SIG-M5 treated with dmso at 0.1 percent for 504 hours (cell line): ENCODE measurements around the gene KXD1.
"Not testable (repeated sequence)": the region's sequence is repeated elsewhere in the genome, so short reads cannot be mapped to it uniquely, and the experiment has no call there.

Experiments used
- DNase-seq: peaks from one replicate; lab custom pipeline; 2025; ENCODE audit not compliant: unreplicated experiment; lab: John Stamatoyannopoulos, UW

The KXD1 gene, protein sequence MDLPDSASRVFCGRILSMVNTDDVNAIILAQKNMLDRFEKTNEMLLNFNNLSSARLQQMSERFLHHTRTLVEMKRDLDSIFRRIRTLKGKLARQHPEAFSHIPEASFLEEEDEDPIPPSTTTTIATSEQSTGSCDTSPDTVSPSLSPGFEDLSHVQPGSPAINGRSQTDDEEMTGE

DNA sequence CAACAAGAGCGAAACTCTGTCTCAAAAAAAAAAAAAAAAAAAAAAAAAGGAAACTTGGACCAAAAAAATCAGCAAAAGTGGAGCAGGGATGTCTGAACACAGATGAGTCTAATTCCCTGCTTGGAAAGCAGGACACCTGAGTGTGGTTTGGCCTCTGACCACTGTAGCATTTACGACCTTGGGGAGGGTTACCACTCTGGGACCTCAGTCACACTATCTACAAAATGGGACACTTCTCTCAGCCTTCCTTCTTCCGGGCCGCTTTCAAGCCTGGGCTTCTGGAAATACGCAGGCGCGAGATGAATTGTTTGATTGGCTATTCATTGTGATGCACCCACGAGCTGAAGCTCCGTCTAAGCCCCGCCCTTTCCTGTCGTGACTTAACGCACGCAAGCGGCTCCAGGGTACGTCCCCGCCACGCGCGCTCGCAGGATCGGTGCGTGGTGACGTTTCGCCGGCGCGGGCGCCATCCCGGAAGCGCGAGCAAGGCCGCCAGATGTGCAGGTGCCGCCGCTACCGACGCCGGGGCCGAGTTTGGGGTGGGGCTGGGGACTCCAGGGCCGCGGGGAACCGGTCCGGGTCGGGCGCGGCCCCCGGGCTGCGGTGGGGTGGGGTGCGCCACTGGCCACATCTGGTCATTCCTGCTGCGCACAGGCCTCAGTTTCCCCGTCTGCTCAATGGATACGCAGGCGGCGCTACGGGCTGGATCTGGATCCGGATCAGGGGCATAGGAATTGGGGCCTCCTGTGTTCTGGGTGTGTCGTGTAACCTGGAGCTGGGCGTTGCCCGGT, at the start of gene KXD1:
Gene KXD1, plus strand, starts transcription at position 460 of the 791 bp plus-strand sequence. CDS start 4,187 bp downstream, outside the sequence.
- peak; percentile 98 for DNase-seq

DNA sequence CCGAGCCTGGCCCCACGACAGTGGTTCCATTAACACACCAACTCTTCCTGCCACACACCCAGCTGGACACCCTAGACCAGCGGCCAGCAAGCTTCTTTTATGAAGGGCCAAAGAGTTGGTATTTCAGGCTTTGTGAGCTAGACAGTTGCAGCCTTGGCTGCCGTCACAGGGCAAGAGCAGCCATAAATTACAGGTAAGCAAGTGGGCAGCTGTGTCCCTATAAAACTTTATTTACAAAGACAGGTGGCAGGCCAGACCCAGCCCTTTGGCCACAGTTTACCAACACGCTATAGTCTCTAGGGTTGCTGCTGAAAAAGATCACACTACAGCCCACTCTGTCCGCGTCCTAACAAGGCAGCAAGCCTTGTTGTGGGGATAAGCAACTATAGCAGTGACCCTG, 49.1 kb upstream of the KXD1 start:
- DNase-seq: no peak

- no peak for DNase-seq
These were observed 47.5 kb upstream of the KXD1 start for GRCh38 chr19:18510216-18510615.

DNA sequence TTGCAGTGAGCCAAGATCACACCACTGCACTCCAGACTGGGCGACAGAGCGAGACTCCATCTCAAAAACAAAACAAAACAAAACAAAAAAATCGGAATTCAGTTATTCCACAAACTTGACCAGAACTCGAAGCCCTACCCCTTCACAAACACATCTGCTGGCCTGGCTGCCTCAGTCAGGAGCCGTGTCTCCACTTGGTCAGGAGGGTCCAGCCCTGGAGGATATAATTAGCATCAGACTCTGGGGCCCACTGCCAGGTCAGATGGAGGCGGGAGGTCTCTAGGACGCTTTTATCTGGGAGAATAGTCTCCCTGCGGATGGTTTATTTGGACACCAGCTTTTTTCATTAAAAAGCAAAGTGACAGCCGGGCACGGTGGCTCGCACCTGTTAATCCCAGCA, 43.8 kb upstream of the KXD1 start:
- no peak for DNase-seq

- DNase-seq: peak; percentile 64
These were observed 42.6 kb upstream of the KXD1 start for GRCh38 chr19:18514800-18515682.

- no peak for DNase-seq
These were observed 41.7 kb upstream of the KXD1 start for GRCh38 chr19:18515959-18516358.

DNA sequence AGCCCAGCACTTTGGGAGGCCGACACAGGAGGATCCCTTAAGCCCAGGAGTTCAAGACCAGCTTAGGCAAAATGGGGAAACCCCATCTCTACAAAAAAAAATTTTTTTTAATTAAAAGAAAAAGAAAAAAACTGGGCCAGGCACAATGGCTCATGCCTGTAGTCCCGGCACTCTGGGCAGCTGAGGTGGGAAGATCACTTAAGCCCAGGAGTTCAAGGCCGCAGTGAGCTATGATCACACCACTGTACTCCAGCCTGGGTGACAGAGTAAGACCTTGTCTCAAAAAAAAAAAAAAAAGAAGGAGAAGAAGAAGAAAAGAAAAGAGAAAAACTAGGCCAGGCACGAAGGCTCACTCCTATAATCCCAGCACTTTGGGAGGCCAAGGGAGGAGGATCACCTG, 40.1 kb upstream of the KXD1 start:
- no peak for DNase-seq

GRCh38 chr19:18518639-18519038, 39.0 kb upstream of the KXD1 start:
- DNase-seq: no peak

DNA sequence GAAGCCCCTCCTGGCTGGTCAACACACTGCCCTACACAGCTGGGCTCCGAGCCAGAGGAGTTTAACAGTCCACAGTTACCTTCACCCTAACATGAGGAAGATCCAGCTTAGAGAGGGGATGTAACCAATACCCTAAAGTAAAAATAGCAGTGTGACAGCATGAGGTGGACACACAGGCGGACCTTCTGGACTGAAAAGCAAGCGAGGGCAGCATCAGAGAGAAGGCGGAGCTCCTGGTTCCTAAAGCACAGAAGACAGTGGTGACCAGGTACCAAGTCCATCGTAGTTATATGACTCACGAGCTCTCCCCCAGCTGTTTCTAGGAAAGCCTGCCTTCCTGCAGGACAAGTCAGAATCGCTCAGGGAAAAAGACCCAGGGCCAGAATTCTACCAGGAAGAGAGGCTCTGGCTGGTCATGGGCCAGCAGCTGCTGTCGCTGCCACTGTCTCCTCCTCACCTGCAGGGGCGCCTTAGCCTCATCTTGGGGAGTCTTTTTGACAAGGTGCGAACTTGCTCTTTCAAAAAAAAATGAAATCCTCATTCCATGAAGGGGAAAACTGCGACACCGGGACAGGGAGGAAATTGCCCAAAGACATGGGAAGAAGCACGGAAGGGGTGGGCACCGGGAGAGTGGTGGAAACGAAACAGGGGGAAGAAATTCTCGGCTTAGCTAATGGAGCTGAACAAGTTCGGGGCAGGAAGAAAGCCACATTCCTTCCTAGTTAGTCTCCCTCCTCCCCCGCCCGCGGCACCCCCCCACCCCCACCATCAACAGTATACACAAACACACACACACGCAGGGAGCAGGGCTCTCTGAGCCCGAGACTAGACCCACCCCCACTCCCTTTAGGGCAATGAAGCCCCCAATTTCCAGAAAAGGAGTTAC, 37.5 kb upstream of the KXD1 start:
- DNase-seq: peak; percentile 54

DNA sequence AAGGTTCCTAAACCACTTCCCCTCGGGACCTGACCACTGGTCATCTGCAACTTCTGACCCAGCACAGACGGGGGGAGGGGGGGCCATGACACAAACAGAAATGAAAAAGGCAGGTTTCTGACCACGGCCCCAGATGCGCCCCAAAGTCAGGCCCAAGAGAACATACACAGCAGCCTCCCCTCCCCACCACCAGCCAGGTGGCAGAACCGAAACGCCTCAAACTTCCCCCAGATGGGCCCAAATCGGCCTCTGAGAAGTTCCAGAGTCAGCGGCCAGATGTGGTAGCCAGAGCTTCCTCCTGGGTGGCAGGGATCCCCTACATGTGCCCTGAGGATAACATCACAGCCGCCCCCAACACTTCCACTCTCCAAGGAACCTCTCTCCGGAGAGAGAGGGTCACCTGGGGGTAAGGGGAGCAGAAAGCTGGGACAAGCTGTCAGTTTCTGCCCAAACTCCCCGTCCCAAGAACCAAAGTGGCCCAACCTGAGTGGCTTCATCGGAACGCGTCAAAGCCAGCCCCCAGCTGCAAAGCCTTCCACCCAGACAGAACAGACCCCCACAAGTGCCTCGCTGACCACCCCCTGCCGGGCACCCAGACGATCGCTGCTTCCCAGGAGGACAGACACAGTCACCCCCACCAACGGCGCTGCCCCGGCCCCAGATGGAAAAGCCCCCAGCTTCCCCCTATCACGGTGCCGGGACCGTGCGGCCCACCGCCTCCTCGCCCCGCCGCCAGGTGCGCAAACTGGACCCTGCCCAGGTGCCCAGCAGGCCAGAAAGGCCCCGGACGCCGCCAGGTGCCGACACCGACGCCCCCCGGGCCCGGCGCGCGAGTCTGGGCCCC, 36.6 kb upstream of the KXD1 start:
- DNase-seq: no peak

DNA sequence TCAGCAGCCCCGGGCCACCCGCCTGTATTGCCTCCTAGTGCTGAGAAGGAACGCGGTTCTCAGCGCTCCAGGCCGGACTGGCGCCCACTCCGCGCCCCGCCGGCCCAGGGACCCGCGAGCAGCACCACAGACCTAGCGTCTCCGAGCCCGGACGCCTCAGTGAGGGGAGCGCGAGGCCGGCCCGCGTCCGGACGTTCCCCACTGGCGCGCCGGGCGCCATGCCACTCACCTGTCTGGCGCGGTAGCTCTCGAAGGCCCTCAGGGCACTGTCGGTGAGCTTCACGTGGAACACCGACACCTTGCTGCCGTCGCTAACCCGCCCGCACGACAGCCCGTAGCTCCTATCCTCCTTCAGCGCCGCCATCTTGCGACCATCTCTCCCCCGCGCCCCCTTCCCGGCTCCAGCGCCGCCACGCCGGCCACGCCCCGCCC, 36.0 kb upstream of the KXD1 start, which contains the start of gene ELL:
Gene ELL, minus strand, starts transcription at position 379 of the 432 bp plus-strand sequence. Its CDS starts 15 bp downstream, at position 364.
- no peak for DNase-seq

DNA sequence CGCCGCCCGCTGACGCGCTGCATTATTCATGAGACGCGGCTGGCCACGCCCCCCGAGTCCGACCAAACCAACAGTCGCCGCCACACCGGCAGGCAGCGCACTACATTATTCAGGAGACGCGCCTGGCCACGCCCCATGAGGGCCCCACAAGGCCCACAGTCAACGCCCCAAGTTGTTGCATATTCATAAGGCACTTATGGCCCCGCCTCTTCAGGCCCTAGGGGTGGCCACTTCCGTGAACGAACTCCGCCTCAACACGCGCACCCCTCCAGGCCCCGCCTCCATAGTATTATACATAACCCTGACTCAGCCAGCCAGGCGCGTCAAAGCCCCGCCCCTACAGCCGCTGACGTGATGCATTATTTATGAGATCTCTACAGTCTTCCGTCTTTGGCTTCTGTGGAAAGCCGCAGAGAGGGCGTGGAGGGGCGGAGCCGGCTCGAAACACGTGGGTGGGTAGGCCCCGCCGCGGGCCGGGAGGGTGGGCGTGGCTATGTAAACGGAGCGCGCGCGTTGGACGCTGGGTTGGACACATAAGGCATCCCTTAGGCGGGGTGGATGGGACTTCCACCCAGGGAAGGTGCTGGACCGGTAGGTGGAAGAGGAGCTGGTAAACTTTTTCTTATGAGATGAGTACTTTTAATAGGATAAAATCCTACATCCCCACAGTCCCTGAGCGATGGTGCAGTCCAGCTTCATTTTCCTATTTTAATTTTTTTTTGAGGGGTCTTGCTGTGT, 35.4 kb upstream of the KXD1 start:
- DNase-seq: peak; percentile 99

DNA sequence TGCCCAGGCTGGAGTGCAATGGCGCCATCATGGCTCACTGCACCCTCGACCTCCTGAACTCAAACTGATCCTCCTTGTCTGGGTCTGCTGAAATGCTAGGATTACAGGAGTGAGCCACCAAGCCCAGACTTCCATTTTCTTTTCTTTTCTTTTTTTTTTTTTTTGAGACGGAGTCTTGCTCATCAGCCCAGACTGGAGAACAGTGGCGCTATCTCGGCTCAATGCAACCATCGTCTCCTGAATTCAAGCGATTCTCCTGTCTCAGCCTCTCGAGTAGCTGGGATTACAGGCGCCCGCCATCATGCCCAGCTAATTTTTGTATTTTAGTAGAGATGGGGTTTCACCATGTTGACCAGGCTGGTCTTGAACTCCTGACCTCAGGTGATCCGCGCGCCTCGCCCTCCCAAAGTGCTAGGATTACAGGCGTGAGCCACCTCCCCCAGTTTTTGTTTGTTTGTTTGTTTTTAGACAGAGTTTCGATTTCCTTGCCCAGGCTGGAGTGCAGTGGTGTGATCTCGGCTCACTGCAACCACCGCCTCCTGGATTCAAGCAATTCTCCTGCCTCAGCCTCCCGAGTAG, 34.7 kb upstream of the KXD1 start:
- not testable (repeated sequence) for DNase-seq

DNA sequence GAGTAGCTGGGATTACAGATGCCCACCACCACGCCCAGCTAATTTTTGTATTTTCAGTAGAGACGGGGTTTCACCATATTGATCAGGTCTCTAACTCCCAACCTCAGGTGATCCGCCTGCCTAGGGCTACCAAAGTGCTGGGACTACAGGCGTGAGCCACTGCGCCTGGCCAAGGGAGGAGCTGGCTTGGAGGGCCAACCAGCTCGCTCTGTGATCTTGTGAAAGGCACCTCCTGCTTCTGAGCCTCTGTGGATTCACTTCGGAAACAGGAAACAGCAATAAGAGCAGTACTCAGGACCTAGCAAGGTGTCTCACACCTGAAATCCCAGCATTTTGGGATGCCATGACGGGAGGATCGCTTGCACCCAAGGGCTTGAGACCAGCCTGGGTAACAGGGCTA, 33.8 kb upstream of the KXD1 start:
- DNase-seq: no peak

DNA sequence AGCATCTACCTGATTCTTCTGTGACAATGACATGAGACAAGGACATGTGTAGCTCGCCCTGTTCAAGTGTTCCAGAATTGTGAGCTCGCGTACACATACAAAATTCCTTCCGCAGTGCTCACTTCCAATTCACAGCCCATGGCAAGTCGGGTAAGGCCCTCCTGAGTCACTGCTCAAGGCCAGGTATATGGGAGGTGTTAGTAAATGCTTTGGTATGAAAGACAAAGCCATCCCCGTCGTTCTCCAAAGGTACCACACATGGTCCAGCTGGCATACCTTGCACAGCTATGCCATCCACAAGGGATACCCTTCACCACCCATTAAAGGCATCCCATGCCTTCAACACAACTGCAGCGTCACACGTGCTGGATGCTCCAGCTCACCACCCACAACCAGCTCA, 31.4 kb upstream of the KXD1 start:
- no peak for DNase-seq

- no peak for DNase-seq
These were observed 27.9 kb upstream of the KXD1 start for GRCh38 chr19:18529782-18530181.

DNA sequence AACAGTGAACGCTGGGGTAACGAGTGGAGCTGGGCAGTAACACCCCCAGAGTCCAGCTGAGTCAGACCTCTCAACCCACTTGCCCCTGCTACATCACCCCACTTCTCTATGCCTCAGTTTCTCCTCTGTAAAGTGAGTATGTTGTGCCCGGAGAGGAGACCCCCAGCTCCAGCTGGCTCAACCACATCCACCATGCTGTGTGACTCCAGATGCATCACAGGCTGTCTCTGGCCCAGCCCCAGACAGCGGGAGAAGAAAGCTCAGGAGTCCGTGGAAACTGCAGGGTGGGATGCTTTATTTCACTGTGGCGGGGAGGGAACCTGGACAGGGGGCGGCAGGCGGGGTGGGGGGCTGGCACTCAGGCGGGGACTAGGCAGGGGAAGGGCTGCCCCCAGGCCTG, 26.2 kb upstream of the KXD1 start:
- no peak for DNase-seq

GRCh38 chr19:18532168-18532890, 25.3 kb upstream of the KXD1 start:
- no peak for DNase-seq
